ENCODE results near the gene SLIT3. TPM values are rescaled to one million over a fixed set of nuclear protein-coding genes. Genes with fewer than 3 reads are reported as not detected.

The SLIT3 gene
- total and polyA plus RNA-seq, 10 of the 15 experiments (the other 5 are each of a cell fraction or from before 2014, with no cell fraction given): 0.05 TPM; not detected in 9

DNA sequence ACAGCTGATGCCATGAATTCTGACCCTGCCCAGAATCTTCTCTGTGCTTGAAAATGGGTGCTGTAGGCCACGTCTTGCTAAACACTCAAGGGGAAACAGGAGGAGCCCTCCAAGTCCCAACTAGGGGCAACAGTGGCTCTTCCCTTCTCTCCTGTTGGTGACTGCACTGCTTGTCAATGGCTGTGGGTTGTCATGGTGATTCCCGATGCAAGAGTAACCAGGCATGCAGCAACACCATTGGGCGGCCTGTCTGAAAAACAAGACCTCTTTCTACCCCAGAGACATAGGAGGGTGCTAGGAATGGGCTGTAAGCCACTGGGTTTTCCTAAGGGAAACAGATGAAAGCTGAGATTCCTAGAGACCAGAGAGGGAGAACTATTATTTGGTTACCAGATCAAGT is 520.1 kb downstream of the SLIT3 start (continued):
- TF ChIP-seq, protein P1, sequence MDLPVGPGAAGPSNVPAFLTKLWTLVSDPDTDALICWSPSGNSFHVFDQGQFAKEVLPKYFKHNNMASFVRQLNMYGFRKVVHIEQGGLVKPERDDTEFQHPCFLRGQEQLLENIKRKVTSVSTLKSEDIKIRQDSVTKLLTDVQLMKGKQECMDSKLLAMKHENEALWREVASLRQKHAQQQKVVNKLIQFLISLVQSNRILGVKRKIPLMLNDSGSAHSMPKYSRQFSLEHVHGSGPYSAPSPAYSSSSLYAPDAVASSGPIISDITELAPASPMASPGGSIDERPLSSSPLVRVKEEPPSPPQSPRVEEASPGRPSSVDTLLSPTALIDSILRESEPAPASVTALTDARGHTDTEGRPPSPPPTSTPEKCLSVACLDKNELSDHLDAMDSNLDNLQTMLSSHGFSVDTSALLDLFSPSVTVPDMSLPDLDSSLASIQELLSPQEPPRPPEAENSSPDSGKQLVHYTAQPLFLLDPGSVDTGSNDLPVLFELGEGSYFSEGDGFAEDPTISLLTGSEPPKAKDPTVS (IDR thresholded peaks at IDR 0.05; ENCODE audit: low read depth, low read length): no peak

DNA sequence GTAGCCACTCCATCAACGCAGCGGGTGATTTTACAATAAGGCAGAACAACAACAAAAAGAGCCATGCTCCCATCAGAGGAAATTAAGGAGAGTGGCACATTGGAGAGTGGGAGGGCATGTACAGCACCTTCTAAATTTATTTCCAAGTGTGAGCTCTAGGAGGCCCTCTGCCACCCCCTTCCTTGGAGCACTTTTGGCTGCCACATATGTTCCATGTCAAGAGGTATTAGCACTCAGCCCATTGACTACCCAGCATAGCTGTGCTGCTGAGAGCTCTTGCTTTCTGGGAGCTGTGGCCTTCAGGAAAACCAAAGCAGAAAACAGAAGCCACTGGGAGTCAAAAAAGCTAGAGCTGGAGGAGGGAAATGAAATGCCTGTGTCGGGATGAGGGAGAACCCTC is 521.6 kb downstream of the SLIT3 start:
- Histone ChIP-seq H3K4me1 (ENCODE audit: control insufficient read depth, insufficient read depth, low read length) (no peaks in the 10 kb centered on the region), H2AFZ (ENCODE audit: control insufficient read depth, low read depth, low read length) (no peak overlapping the region), H4K20me1 (ENCODE audit: control insufficient read depth, insufficient read depth) (no peaks in the 10 kb centered on the region), H3K36me3 (ENCODE audit: control insufficient read depth in 2 of 2, insufficient read depth in 2 of 2, low read length in 1 of 2) (no peaks in the 10 kb centered on the region), H3K4me3 (no peak overlapping the region), H3K9ac (ENCODE audit: control insufficient read depth, insufficient read depth, low read length) (no peak overlapping the region), H3K27ac (ENCODE audit: control insufficient read depth, insufficient read depth) (no peak overlapping the region), H3K27me3 (replicated peaks in 1 of 2; ENCODE audit: control insufficient read depth in 2 of 2, insufficient read depth in 2 of 2, low read length in 1 of 2) (peaks cover 4 to 5% of the 10 kb centered on the region in 2 experiments; a peak in 3 of 4 replicates), H3K4me2 (ENCODE audit: control insufficient read depth, insufficient read depth) (no peak overlapping the region), H3K9me3 (replicated peaks; ENCODE audit: control insufficient read depth, insufficient read depth, low read length) (no peaks in the 10 kb centered on the region), H3K79me2 (ENCODE audit: control insufficient read depth, insufficient read depth, low read length) (no peaks in the 10 kb centered on the region)
- ChIA-PET CTCF (no interaction called here), RAD21 (ENCODE audit: unreplicated experiment) (no interaction called here), POLR2A (no interaction called here), SMC1A (ENCODE audit: uncharacterized antibody, unreplicated experiment) (no interaction called here)
- intact Hi-C loops (cut with micrococcal nuclease; ENCODE audit: unreplicated experiment) (no loop called here), in situ Hi-C loops (cut with MboI) (no loop called here)
- WGBS (ENCODE audit: insufficient coverage, insufficient replicate concordance, low lambda C conversion rate, missing lambda C conversion rate): 31% methylated on average over 3 of the region's 3 CpGs
- FAIRE-seq: no peak
- no peak for DNase-seq (ENCODE audit: low read depth, low spot score)
- TF ChIP-seq CBFB (IDR thresholded peaks at IDR 0.05; ENCODE audit: low read depth): no peak
- no peak for ATAC-seq
- BruUV-seq (replicated peaks): no TSS peak

DNA sequence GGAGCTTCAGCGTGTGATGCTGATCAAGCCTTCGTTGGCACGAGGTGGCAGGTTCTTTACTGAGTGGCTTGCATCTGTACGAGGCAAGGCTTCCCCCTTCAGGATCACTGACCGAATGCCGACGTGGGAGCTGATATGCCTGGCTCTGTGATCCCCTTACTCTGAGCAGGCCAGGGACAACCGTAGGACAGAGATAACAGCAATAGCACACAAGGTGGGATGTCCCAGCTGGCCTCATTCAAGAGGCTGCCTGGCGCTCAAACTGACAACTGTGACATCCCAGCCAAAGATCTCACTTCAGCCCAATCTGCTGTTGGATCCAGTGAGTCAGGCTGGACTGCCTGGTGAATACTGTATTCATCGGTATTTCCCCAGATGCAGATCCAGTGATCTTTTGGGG is 522.4 kb downstream of the SLIT3 start:
- intact Hi-C loops (cut with micrococcal nuclease; ENCODE audit: unreplicated experiment) (no loop called here), in situ Hi-C loops (cut with MboI) (no loop called here)
- ChIA-PET POLR2A (no interaction called here), RAD21 (ENCODE audit: unreplicated experiment) (interaction anchor here (1.3 kb wide), 1 partner anchor 166 kb away, joined by 3 read pairs; no protein-coding TSS in a partner anchor), SMC1A (ENCODE audit: uncharacterized antibody, unreplicated experiment) (no interaction called here), CTCF (no interaction called here)
- H3K9ac ChIP-seq (ENCODE audit: control insufficient read depth, insufficient read depth, low read length): no peak overlapping the region
- no TSS peak for BruUV-seq (replicated peaks)
- H3K27me3 ChIP-seq (replicated peaks in 1 of 2; ENCODE audit: control insufficient read depth in 2 of 2, insufficient read depth in 2 of 2, low read length in 1 of 2): peaks cover 2 to 5% of the 10 kb centered on the region in 2 experiments; a peak in 3 of 4 replicates
- H3K79me2 ChIP-seq (ENCODE audit: control insufficient read depth, insufficient read depth, low read length): no peaks in the 10 kb centered on the region
- no peak overlapping the region for H3K4me2 ChIP-seq (ENCODE audit: control insufficient read depth, insufficient read depth)
- no peak for ATAC-seq
- H2AFZ ChIP-seq (ENCODE audit: control insufficient read depth, low read depth, low read length): no peak overlapping the region
- H3K4me3 ChIP-seq: no peak overlapping the region
- H3K27ac ChIP-seq (ENCODE audit: control insufficient read depth, insufficient read depth): no peak overlapping the region
- no peak for DNase-seq (ENCODE audit: low read depth, low spot score)
- H3K4me1 ChIP-seq (ENCODE audit: control insufficient read depth, insufficient read depth, low read length): no peaks in the 10 kb centered on the region
- H3K36me3 ChIP-seq (ENCODE audit: control insufficient read depth in 2 of 2, insufficient read depth in 2 of 2, low read length in 1 of 2): no peaks in the 10 kb centered on the region
- FAIRE-seq: no peak
- WGBS (ENCODE audit: insufficient coverage, insufficient replicate concordance, low lambda C conversion rate, missing lambda C conversion rate): 35% methylated on average over 10 of the region's 10 CpGs
- H3K9me3 ChIP-seq (replicated peaks; ENCODE audit: control insufficient read depth, insufficient read depth, low read length): no peaks in the 10 kb centered on the region
- H4K20me1 ChIP-seq (ENCODE audit: control insufficient read depth, insufficient read depth): no peaks in the 10 kb centered on the region
- no peak for TF ChIP-seq NBN (IDR thresholded peaks at IDR 0.05)
- TF ChIP-seq, protein P2, sequence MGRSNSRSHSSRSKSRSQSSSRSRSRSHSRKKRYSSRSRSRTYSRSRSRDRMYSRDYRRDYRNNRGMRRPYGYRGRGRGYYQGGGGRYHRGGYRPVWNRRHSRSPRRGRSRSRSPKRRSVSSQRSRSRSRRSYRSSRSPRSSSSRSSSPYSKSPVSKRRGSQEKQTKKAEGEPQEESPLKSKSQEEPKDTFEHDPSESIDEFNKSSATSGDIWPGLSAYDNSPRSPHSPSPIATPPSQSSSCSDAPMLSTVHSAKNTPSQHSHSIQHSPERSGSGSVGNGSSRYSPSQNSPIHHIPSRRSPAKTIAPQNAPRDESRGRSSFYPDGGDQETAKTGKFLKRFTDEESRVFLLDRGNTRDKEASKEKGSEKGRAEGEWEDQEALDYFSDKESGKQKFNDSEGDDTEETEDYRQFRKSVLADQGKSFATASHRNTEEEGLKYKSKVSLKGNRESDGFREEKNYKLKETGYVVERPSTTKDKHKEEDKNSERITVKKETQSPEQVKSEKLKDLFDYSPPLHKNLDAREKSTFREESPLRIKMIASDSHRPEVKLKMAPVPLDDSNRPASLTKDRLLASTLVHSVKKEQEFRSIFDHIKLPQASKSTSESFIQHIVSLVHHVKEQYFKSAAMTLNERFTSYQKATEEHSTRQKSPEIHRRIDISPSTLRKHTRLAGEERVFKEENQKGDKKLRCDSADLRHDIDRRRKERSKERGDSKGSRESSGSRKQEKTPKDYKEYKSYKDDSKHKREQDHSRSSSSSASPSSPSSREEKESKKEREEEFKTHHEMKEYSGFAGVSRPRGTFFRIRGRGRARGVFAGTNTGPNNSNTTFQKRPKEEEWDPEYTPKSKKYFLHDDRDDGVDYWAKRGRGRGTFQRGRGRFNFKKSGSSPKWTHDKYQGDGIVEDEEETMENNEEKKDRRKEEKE (IDR thresholded peaks at IDR 0.05): no peak
- no peak for TF ChIP-seq GABPA (IDR thresholded peaks at IDR 0.05; ENCODE audit: low read depth)
- no peak for TF ChIP-seq KAT2A (conservative IDR thresholded peaks at IDR 0.05; ENCODE audit: control insufficient read depth, low read depth, low read length)
- no peak for TF ChIP-seq SMAD5 (IDR thresholded peaks at IDR 0.05; ENCODE audit: low read depth)
- TF ChIP-seq, protein P3, sequence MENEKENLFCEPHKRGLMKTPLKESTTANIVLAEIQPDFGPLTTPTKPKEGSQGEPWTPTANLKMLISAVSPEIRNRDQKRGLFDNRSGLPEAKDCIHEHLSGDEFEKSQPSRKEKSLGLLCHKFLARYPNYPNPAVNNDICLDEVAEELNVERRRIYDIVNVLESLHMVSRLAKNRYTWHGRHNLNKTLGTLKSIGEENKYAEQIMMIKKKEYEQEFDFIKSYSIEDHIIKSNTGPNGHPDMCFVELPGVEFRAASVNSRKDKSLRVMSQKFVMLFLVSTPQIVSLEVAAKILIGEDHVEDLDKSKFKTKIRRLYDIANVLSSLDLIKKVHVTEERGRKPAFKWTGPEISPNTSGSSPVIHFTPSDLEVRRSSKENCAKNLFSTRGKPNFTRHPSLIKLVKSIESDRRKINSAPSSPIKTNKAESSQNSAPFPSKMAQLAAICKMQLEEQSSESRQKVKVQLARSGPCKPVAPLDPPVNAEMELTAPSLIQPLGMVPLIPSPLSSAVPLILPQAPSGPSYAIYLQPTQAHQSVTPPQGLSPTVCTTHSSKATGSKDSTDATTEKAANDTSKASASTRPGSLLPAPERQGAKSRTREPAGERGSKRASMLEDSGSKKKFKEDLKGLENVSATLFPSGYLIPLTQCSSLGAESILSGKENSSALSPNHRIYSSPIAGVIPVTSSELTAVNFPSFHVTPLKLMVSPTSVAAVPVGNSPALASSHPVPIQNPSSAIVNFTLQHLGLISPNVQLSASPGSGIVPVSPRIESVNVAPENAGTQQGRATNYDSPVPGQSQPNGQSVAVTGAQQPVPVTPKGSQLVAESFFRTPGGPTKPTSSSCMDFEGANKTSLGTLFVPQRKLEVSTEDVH (IDR thresholded peaks at IDR 0.05; ENCODE audit: low read depth, partially characterized antibody): no peak
